MCF 10A (cell line): Measurements from ENCODE around the gene POLR1G. TPM values are rescaled to one million over a fixed set of nuclear protein-coding genes. Genes with fewer than 3 reads are reported as not detected.

Experiments
- BruUV-seq: library from RNA; stranded (reverse); fragments of 400-500 nt; replicated peaks from 2 replicates; lab custom pipeline; 2021; lab: Mats Ljungman, UMichigan
- CTCF ChIA-PET: fragments of 300-600 bp; sonication (Branson Sonifier 250); formaldehyde crosslinking; extraction: SDS; loops from one replicate; lab custom pipeline; 2021; ENCODE audit warnings: antibody characterized with exemption, inconsistent platforms; lab: Yijun Ruan, JAX
- POLR2A ChIA-PET: fragments of 300-600, 350-650 bp; sonication (Branson Sonifier 250); formaldehyde crosslinking; extraction: SDS; loops from one replicate; lab custom pipeline; 2020; ENCODE audit warnings: antibody characterized with exemption, inconsistent platforms; lab: Yijun Ruan, JAX
- DNase-seq: peaks from one replicate; pipeline ENCODE4 v3.0.0-alpha.2; 2018; ENCODE audit not compliant: unreplicated experiment
- H3K27ac Mint-ChIP-seq: one replicate; pipeline ENCODE4 v1.8.0; 2022; ENCODE audit warnings: mild to moderate bottlenecking, low read depth, mixed read lengths; ENCODE audit not compliant: unreplicated experiment
- H3K27me3 Mint-ChIP-seq: one replicate; pipeline ENCODE4 v1.8.0; 2022; ENCODE audit warnings: mixed read lengths; ENCODE audit not compliant: insufficient read depth, unreplicated experiment
- H3K36me3 Mint-ChIP-seq: one replicate; pipeline ENCODE4 v1.8.0; 2022; ENCODE audit warnings: mild to moderate bottlenecking, moderate library complexity, mixed read lengths; ENCODE audit not compliant: insufficient read depth, unreplicated experiment
- H3K4me1 Mint-ChIP-seq: one replicate; pipeline ENCODE4 v1.8.0; 2022; ENCODE audit warnings: mixed read lengths; ENCODE audit not compliant: insufficient read depth, unreplicated experiment
- H3K4me3 Mint-ChIP-seq: one replicate; pipeline ENCODE4 v1.8.0; 2022; ENCODE audit warnings: mild to moderate bottlenecking, moderate library complexity, mixed read lengths; ENCODE audit not compliant: unreplicated experiment
- H3K9me3 Mint-ChIP-seq: one replicate; pipeline ENCODE4 v1.8.0; 2022; ENCODE audit warnings: mixed read lengths; ENCODE audit not compliant: unreplicated experiment
- intact Hi-C: fragments of 100-400 bp; cut with micrococcal nuclease; formaldehyde crosslinking; loops from 2 replicates; pipeline ENCODE4 v1.14.1; 2022
- total RNA-seq: library from RNA; stranded (reverse); gene quantifications from 2 replicates; pipeline ENCODE4 v1.2.3, GENCODE V29; 2022
- TF ChIP-seq, protein P1 (sequence below): fragments of 200-600 bp; IDR thresholded peaks from one replicate; pipeline ENCODE4 v1.8.0; 2022; ENCODE audit warnings: antibody characterized with exemption, mild to moderate bottlenecking; ENCODE audit not compliant: unreplicated experiment

The POLR1G gene
- total RNA-seq, 1 experiment from 2014 or later = 17.6 TPM

DNA sequence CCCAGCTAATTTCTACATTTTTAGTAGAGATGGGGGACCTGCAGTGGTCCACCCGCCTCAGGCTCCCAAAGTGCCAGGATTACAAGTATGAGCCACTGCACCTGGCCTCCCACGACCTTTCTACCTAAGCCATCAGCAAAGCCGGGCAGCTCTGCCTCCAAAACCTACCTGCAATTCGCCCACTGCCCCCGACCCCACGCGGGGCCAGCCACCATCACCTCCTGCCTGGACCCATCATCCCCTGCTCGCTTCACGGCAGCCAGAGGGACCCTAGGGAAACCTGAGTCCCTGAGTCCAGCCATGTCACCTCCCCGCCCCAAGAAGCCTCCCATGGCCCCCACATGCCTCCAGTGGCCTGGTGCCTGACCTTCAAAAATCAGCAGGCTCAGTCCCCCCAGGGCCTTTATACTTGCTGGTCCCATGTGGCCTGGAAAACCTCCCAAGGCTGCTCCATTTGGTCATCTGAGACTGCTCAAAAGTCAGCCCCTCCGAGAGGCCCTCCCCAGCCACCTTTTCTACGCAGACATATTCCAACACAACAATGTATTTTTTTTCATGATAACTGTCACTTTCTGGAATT, 48.1 kb upstream of the POLR1G start:
- H3K4me3 Mint-ChIP-seq = no peak overlapping the region
- no peak overlapping the region for H3K27ac Mint-ChIP-seq
- no peaks in the 10 kb centered on the region for H3K4me1 Mint-ChIP-seq
- ChIA-PET POLR2A (interaction anchor here (0.9 kb wide), 1 partner anchor 10 kb away, joined by 3 read pairs; no protein-coding TSS in a partner anchor), CTCF (interaction anchor here (0.6 to 0.9 kb wide), 2 partner anchors 20 to 120 kb away, joined by 3 to 4 read pairs; no protein-coding TSS in a partner anchor)
- H3K27me3 Mint-ChIP-seq = no peaks in the 10 kb centered on the region
- intact Hi-C loops = no loop called here
- H3K9me3 Mint-ChIP-seq = no peaks in the 10 kb centered on the region
- peaks cover 19% of the 10 kb centered on the region for H3K36me3 Mint-ChIP-seq
- BruUV-seq = no TSS peak
- DNase-seq = no peak
- TF ChIP-seq, protein P1, sequence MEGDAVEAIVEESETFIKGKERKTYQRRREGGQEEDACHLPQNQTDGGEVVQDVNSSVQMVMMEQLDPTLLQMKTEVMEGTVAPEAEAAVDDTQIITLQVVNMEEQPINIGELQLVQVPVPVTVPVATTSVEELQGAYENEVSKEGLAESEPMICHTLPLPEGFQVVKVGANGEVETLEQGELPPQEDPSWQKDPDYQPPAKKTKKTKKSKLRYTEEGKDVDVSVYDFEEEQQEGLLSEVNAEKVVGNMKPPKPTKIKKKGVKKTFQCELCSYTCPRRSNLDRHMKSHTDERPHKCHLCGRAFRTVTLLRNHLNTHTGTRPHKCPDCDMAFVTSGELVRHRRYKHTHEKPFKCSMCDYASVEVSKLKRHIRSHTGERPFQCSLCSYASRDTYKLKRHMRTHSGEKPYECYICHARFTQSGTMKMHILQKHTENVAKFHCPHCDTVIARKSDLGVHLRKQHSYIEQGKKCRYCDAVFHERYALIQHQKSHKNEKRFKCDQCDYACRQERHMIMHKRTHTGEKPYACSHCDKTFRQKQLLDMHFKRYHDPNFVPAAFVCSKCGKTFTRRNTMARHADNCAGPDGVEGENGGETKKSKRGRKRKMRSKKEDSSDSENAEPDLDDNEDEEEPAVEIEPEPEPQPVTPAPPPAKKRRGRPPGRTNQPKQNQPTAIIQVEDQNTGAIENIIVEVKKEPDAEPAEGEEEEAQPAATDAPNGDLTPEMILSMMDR = no peak

DNA sequence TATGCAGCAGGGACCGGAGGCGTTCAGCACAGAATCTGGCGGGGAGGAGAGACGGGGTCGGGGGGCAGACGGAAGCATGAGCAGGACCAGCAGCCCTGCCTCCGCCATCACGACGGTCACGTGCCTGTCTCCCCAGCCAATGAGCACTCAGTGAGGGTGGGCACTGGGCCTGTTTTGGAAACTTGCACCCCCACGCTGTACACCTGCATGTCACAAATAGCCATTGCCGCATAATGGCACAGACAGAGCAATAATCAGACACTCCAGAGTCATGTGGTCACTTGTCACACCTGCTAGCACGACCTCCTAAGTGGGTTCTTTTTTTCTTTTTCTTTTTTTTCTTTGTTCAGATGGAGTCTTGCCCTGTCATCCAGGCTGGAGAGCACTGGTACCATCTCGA, 44.8 kb upstream of the POLR1G start:
- Mint-ChIP-seq H3K27me3 (no peaks in the 10 kb centered on the region), H3K27ac (no peak overlapping the region), H3K4me1 (no peaks in the 10 kb centered on the region), H3K36me3 (peaks cover 26% of the 10 kb centered on the region), H3K9me3 (no peaks in the 10 kb centered on the region), H3K4me3 (no peak overlapping the region)
- ChIA-PET POLR2A (no interaction called here), CTCF (no interaction called here)
- no peak for DNase-seq
- intact Hi-C loops = no loop called here
- TF ChIP-seq, protein P1 = no peak
- no TSS peak for BruUV-seq

DNA sequence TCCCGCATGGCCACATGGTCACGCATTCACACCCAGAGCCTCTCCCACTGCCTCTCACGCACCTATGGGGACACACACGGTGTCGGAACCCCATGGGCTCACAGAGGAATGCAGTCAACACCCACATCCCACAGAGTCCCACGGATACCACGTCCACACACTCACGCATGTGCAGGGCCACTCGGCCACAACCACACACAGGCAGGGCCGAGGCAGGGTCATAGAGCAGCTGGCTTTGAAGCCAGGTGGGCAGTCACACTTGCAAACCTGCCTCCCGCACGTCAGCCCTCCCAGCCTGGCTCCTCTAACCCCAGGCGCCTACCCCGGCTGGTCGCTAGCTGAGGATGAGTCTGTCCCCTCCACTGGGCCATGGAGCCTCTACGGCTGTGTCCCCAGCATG, 44.2 kb upstream of the POLR1G start:
- Mint-ChIP-seq H3K4me3 (no peak overlapping the region), H3K27me3 (no peaks in the 10 kb centered on the region), H3K36me3 (peaks cover 26% of the 10 kb centered on the region), H3K9me3 (no peaks in the 10 kb centered on the region), H3K27ac (no peak overlapping the region), H3K4me1 (no peaks in the 10 kb centered on the region)
- TF ChIP-seq, protein P1 = no peak
- intact Hi-C loops = no loop called here
- ChIA-PET CTCF (no interaction called here), POLR2A (interaction anchor here (0.7 kb wide), 1 partner anchor 722 kb away, joined by 3 read pairs; no protein-coding TSS in a partner anchor)
- BruUV-seq = no TSS peak
- DNase-seq = no peak

DNA sequence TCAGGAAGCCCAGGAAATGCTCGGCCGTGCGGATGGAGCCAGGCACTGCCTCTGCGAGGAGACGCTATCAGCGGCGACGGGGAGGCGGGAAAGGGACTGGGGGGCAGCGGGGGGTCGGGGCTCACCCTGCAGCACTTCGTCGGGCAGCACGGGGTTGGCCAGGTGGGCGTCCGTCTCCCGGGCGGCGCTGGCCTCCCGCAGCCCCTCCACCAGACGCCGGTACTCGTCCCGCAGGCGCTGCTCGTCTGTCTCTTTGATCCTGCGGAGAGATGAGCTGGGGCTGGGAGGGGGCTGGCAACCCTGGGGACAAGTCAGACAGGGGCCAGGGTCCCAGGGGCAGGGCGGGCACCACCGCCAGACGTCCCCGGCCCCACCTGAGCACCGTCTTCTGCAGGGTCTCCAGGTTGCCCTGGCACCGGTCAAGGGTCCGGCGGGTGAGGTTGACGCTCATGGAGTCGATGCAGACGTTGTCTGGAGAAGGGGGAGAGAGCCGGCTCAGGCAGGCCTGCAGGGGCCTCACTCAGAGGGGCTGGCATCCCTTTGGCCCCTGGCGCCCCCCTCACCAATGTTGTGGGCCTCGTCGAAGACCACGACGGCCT, 42.5 kb upstream of the POLR1G start:
- Mint-ChIP-seq H3K9me3 (no peaks in the 10 kb centered on the region), H3K36me3 (peaks cover 26% of the 10 kb centered on the region), H3K27ac (no peak overlapping the region), H3K27me3 (no peaks in the 10 kb centered on the region), H3K4me3 (no peak overlapping the region), H3K4me1 (peaks cover 2% of the 10 kb centered on the region)
- ChIA-PET POLR2A (no interaction called here), CTCF (no interaction called here)
- DNase-seq = no peak
- intact Hi-C loops = no loop called here
- TF ChIP-seq, protein P1 = no peak
- BruUV-seq = no TSS peak
